ENCODE results near the gene MYL12A.

Gene MYL12A

DNA sequence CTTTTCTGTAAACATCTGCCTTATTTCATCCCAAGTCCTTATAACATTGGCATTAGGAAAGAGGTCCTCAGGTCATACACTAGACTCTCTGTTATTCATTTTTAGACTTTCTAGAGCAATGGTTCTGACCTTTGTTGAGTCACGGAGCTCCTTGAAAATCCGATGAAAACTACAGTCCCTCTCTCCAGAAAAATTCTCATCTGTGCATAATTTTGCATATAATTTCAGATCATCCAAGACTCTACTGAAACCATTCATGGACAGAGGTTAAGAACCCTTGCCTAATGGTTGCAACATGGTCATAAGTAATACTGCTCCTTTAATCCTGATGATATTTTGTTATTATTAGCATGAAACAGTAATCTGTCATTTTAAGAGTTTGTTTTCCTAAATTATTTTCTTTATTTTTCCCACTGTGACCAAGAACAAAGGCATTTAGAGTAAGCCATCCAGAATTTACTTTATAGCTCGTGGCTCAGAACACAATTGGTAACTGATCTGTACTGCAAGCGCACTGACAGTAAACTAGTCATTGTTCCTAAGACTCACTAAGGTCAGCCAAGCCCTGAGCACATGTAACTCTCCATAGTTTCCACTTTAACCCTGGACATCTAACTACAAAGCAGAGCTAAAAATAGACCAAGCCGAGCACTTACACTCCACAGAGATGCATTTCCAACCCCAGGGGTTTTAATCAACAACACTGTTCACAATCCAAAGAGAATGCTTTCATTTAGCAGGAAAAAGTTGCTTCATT, 36.2 kb upstream of the MYL12A start:
- H3K4me3 ChIP-seq (ENCODE audit: low read depth, low read length): no peak overlapping the region
- TF ChIP-seq, protein P1, sequence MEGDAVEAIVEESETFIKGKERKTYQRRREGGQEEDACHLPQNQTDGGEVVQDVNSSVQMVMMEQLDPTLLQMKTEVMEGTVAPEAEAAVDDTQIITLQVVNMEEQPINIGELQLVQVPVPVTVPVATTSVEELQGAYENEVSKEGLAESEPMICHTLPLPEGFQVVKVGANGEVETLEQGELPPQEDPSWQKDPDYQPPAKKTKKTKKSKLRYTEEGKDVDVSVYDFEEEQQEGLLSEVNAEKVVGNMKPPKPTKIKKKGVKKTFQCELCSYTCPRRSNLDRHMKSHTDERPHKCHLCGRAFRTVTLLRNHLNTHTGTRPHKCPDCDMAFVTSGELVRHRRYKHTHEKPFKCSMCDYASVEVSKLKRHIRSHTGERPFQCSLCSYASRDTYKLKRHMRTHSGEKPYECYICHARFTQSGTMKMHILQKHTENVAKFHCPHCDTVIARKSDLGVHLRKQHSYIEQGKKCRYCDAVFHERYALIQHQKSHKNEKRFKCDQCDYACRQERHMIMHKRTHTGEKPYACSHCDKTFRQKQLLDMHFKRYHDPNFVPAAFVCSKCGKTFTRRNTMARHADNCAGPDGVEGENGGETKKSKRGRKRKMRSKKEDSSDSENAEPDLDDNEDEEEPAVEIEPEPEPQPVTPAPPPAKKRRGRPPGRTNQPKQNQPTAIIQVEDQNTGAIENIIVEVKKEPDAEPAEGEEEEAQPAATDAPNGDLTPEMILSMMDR (IDR thresholded peaks at IDR 0.05; ENCODE audit: low read depth, low read length): no peak
- peak; percentile 67 for DNase-seq (ENCODE audit: low read depth, low spot score)
- in situ Hi-C loops (cut with HindIII; ENCODE audit: low sequenced_read_pairs): no loop called here

DNA sequence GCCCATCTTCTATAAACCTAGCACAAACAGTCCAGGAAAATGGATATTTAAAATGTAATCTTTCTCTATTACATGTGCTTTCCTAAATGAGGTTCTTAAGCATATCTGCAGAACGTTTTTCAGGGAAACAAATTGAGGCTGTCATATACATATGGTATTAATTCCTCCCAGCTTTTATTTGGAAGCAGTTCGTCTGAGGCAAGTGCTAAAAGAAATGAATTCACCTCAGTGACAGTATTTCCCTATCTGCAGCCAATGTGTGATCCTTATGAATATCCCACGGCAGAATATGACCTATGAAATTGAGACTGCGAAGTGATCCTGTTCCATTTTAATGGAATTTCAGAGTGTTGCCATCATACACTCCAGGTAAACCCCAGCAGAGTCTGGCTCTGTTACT, 34.9 kb upstream of the MYL12A start:
- in situ Hi-C loops (cut with HindIII; ENCODE audit: low sequenced_read_pairs): no loop called here
- TF ChIP-seq, protein P1 (IDR thresholded peaks at IDR 0.05; ENCODE audit: low read depth, low read length): no peak
- no peak for DNase-seq (ENCODE audit: low read depth, low spot score)
- H3K4me3 ChIP-seq (ENCODE audit: low read depth, low read length): no peak overlapping the region

GRCh38 chr18:3213300-3214059, 34.1 kb upstream of the MYL12A start:
- in situ Hi-C loops (cut with HindIII; ENCODE audit: low sequenced_read_pairs): no loop called here
- H3K4me3 ChIP-seq (ENCODE audit: low read depth, low read length): no peak overlapping the region
- peak; percentile 12 for DNase-seq (ENCODE audit: low read depth, low spot score)
- TF ChIP-seq, protein P1 (IDR thresholded peaks at IDR 0.05; ENCODE audit: low read depth, low read length): no peak

GRCh38 chr18:3214855-3215637, 32.6 kb upstream of the MYL12A start:
- TF ChIP-seq, protein P1 (IDR thresholded peaks at IDR 0.05; ENCODE audit: low read depth, low read length): no peak
- in situ Hi-C loops (cut with HindIII; ENCODE audit: low sequenced_read_pairs): no loop called here
- no peak for DNase-seq (ENCODE audit: low read depth, low spot score)
- H3K4me3 ChIP-seq (ENCODE audit: low read depth, low read length): no peak overlapping the region

- H3K4me3 ChIP-seq (ENCODE audit: low read depth, low read length): no peak overlapping the region
- TF ChIP-seq, protein P1 (IDR thresholded peaks at IDR 0.05; ENCODE audit: low read depth, low read length): no peak
- no peak for DNase-seq (ENCODE audit: low read depth, low spot score)
- in situ Hi-C loops (cut with HindIII; ENCODE audit: low sequenced_read_pairs): no loop called here
Observed at GRCh38 chr18:3216987-3217386, 30.6 kb upstream of the MYL12A start.

DNA sequence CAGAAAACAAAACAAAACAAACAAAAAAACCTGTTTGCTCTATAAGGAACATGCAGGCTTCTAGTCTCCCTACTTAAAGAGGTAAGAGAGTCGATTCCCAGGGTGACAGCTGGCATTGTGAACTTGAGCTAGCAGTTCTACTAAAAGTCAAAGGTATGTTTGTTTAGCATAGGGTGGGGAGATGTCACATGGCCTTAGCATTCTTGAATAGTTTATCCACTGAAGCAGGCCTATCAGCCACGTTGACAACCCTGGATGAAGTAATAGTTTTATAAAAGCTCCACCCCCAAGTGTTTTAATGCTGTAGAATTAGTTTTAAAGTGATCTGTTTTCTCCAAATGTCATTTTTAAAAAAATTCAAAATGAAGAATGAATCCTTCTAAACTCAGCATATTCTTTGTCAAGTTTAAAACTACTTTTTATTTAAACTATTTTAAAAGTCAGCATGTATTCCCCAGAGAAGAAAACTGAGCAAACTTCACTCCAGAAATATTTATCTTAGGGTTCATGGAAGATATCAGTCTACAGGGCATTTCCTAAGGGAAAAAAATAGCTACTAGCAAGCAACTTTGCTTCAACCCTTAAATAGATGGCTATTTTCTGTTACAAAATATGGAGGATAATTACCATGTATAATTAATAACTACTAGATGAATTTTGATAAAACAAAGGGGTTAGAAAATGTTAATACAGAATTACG, 29.5 kb upstream of the MYL12A start:
- DNase-seq (ENCODE audit: low read depth, low spot score): no peak

More for the DNA sequence above, 29.5 kb upstream of the MYL12A start:
- in situ Hi-C loops (cut with HindIII; ENCODE audit: low sequenced_read_pairs): no loop called here
- TF ChIP-seq, protein P1 (IDR thresholded peaks at IDR 0.05; ENCODE audit: low read depth, low read length): no peak
- no peak overlapping the region for H3K4me3 ChIP-seq (ENCODE audit: low read depth, low read length)

Data from astrocyte of the spinal cord (primary cell).